ENCODE data around the gene DOCK3. TPM values are rescaled to one million over a fixed set of nuclear protein-coding genes. Genes with fewer than 3 reads are reported as not detected.
A peak's percentile ranks its signal among the peaks of the same experiment; 100 is the strongest.
"Not testable (repeated sequence)": the region's sequence is repeated elsewhere in the genome, so short reads cannot be mapped to it uniquely, and the experiment has no call there.

Gene DOCK3
- total RNA-seq, 2 donors from 2014 or later, result 7.2 to 9.7 TPM

GRCh38 chr3:50672656-50673055, 2.1 kb upstream of the DOCK3 start:
- peaks cover 45% of the 10 kb centered on the region for H3K27me3 Mint-ChIP-seq (ENCODE audit: low read depth)
- no peak overlapping the region for H3K4me3 Mint-ChIP-seq

DNA sequence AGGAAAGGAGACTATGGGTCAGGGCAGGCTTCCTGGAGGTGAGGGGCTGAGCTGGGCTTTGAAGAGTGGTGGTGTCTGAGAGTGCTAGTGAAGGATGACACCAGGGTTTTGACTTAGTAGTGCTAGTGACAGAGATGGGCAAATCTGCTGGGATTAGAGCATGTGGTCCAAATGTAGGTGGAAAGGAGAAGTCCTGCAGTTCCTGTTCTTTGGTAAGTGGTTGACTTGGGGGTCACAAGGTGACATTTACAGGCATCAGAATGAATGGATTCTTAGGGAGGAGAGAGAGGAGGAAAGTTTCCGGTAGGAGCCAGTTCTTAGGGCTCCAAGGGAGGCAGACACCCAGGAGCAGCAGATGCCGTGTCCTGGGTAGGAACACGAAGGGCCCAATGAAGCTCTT, 796 bp upstream of the DOCK3 start:
- H3K4me1 Mint-ChIP-seq (ENCODE audit: low read depth), result peaks cover 18% of the 10 kb centered on the region
- no peak for ATAC-seq (replicated peaks in 1 of 2)
- H3K27me3 Mint-ChIP-seq (ENCODE audit: low read depth), result peaks cover 52% of the 10 kb centered on the region
- peaks cover 0 to 3% of the 10 kb centered on the region in 2 donors for H3K36me3 Mint-ChIP-seq (ENCODE audit: insufficient read depth in 2 of 2)
- H3K9me3 Mint-ChIP-seq, result no peaks in the 10 kb centered on the region
- DNase-seq, result no peak
- no peak overlapping the region for H3K27ac Mint-ChIP-seq
- peak overlapping the region; percentile 74 to 81 for H3K4me3 Mint-ChIP-seq

More at GRCh38 chr3:50672656-50673055, 2.1 kb upstream of the DOCK3 start:
- Mint-ChIP-seq H3K27ac (no peak overlapping the region), H3K36me3 (ENCODE audit: insufficient read depth in 2 of 2) (peaks cover 0 to 3% of the 10 kb centered on the region in 2 donors), H3K4me1 (ENCODE audit: low read depth) (peaks cover 18% of the 10 kb centered on the region), H3K9me3 (no peaks in the 10 kb centered on the region)
- no peak for DNase-seq
- ATAC-seq (replicated peaks in 1 of 2), result no peak

DNA sequence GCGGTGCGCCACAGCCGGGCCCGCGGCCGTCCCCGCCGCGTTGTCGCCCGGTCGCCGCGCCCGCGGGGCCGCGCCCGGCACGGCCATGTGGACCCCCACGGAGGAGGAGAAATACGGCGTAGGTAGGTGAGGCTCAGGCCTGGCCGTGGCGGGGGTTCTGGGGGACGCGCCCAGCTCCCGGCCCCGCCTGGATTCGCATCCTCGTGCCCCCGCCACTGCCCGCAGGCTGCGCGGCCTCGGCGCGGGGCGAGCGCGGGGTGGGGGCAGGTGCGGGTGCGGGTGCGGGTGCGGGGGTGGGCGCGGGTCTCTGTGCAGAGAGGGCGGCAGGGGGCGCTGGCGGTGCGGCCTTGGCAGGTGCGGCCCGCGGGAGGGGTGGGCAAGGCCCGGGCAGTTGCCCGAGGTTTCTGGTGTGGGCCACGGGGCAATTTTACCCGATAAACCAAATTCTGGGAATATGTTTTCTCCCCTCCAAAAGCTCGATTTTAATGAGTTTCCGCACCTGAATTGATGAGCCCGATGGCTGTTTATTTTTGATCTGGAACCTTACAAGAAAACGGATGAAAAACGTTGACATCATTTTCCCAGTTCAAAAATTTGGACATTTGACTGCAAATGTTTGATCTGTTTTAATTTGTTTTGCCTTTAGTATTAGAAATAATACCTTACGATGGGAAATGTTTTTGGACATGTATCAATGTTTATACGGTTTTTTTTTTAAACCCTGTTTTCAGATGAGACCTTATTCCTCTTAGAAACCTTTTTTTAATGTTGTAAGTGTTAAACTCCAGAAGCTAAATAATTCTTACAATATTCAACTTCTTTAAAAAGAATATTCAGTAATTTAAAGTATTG, 678 bp downstream of the DOCK3 start:
- peak overlapping the region; percentile 80 to 88 for H3K4me3 Mint-ChIP-seq
- peaks cover 0 to 3% of the 10 kb centered on the region in 2 donors for H3K36me3 Mint-ChIP-seq (ENCODE audit: insufficient read depth in 2 of 2)
- DNase-seq, result peak; percentile 85 to 86
- ATAC-seq (replicated peaks in 1 of 2), result peak; percentile 77 to 81
- H3K9me3 Mint-ChIP-seq, result no peaks in the 10 kb centered on the region
- H3K27ac Mint-ChIP-seq, result peak overlapping the region; percentile 72
- H3K27me3 Mint-ChIP-seq (ENCODE audit: low read depth), result peaks cover 52% of the 10 kb centered on the region
- peaks cover 18% of the 10 kb centered on the region for H3K4me1 Mint-ChIP-seq (ENCODE audit: low read depth)

DNA sequence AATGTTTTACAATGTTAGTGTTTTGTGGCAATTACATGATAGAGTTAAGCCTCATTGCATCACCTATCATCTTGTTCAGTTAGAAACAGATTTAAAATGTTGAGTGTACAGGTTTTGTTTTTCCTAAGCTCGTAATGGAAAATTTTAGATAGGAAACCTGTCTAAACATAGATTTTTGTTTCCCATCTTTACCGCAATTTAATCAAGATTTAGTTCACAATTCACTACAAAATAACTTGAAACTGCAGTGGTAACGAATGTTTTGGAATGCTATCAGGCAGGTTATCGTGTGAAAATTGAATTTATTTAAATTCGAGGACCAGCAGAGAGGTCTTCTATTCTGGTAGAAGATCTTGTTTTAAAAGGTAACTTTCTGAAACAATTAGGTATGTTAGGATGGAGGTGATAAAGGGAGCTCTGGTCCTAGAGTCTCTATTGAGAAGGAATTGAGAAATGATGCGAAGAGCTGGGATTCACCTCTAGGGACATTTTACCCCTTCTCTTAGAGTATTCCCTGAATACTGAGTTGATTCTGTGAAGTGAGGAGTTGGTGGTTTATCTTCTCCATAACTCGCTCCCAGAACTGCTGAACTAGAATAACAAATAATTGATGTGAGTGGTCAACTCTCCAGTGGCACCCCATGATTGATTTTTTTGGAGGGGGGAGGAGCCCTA, 1.4 kb downstream of the DOCK3 start:
- DNase-seq (no peak), ATAC-seq (replicated peaks in 1 of 2) (no peak)
- H3K9me3 Mint-ChIP-seq, result no peaks in the 10 kb centered on the region
- peaks cover 0 to 3% of the 10 kb centered on the region in 2 donors for H3K36me3 Mint-ChIP-seq (ENCODE audit: insufficient read depth in 2 of 2)
- peak overlapping the region; percentile 70 to 80 for H3K4me3 Mint-ChIP-seq
- H3K27ac Mint-ChIP-seq, result peak overlapping the region; percentile 43
- H3K27me3 Mint-ChIP-seq (ENCODE audit: low read depth), result peaks cover 44% of the 10 kb centered on the region
- peaks cover 18% of the 10 kb centered on the region for H3K4me1 Mint-ChIP-seq (ENCODE audit: low read depth)

DNA sequence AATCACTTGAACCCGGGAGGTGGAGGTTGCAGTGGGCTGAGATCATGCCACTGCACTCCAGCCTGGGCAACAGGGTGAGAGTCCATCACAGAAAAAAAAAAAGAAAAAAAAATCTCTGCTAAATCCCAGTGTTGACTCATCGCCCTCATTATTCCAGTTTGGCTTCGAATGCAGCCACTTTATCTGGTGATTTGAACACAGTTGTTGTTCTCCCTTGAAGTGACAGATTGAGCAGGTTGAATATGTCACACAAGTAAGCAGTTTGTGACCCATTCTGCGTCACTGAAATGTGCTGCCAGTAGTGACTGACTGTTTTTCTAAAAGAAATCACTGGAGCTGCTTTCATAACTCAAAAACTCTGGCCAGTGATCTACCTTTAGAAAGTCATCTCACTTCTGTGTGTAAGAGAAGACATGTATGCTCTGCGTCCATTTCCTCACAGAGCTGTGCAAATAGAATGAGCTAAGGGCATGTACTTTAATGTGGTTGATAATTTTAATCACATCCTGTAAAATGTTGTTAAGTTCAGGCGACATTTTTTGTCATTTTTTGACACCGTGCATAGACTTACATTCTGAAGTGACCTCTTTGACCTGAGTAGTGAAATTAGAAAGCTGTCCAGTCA, 12.5 kb downstream of the DOCK3 start:
- Mint-ChIP-seq H3K36me3 (ENCODE audit: insufficient read depth in 2 of 2) (no peaks in the 10 kb centered on the region), H3K27me3 (ENCODE audit: low read depth) (no peaks in the 10 kb centered on the region), H3K4me1 (ENCODE audit: low read depth) (no peaks in the 10 kb centered on the region), H3K9me3 (no peaks in the 10 kb centered on the region), H3K4me3 (no peak overlapping the region), H3K27ac (no peak overlapping the region)
- DNase-seq, result no peak
- ATAC-seq (replicated peaks in 1 of 2), result no peak

DNA sequence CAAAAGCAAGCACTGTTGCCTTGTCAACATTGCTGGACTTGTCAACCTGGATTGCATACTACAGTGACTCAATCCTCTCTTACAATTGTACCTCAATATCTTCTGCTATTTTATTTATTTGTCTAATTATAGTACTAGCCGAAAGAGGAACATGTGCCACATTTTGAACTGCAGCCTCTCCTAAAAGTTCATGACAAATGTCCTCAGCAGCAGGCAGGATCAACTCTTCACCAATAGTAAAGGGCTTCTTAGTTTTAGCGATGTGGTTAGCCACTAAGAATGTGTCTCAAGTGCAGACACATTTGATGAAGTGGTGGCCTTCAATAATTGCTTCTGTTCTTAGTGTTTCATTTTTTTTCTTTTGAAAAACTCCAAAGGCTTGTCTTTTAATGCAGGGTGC, 13.2 kb downstream of the DOCK3 start:
- Mint-ChIP-seq H3K36me3 (ENCODE audit: insufficient read depth in 2 of 2) (no peaks in the 10 kb centered on the region), H3K27me3 (ENCODE audit: low read depth) (no peaks in the 10 kb centered on the region)
- DNase-seq, result no peak

DNA sequence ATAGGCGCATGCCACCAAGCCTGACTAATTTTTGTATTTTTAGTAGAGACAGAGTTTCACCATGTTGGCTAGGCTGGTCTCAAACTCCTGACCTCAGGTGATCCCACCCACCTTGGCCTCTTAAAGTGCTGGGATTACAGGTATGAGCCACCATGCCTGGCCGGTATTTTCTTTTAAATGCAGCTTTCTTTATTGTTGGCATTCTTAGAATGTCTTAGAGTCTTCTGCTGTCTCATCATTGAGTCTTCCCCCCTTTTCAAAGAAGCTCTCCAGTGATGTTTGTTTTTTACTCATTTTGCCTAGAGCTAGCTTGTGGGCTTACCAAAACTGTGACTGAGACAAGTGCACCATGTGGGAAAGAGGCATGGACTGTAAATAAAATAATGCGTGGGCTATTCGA, 13.9 kb downstream of the DOCK3 start:
- H3K27ac Mint-ChIP-seq; H3K9me3 Mint-ChIP-seq; DNase-seq; ATAC-seq (replicated peaks in 1 of 2); H3K36me3 Mint-ChIP-seq (ENCODE audit: insufficient read depth in 2 of 2); H3K4me1 Mint-ChIP-seq (ENCODE audit: low read depth); H3K4me3 Mint-ChIP-seq; H3K27me3 Mint-ChIP-seq (ENCODE audit: low read depth): not testable (repeated sequence)

More for the DNA sequence above, 13.2 kb downstream of the DOCK3 start:
- no peak overlapping the region for H3K27ac Mint-ChIP-seq
- no peaks in the 10 kb centered on the region for H3K4me1 Mint-ChIP-seq (ENCODE audit: low read depth)
- no peak for ATAC-seq (replicated peaks in 1 of 2)
- no peaks in the 10 kb centered on the region for H3K9me3 Mint-ChIP-seq
- H3K4me3 Mint-ChIP-seq, result no peak overlapping the region

DNA sequence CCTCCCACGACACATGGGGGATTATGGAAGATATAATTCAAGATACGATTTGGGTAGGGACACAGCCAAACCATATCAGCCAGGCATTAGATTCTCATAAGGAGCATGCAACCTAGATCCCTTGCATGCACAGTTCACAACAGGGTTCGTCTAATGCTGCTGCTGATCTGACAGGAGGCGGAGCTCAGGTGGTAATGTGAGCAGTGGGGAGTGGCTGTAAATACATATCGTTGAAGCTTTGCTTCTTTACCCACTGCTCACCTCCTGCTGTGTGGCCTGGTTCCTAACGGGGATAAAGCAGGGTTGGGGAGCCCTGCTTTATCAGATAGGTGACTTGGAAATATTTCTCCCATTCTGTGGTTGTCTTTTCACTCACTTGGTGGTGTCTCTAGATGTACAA, 14.8 kb downstream of the DOCK3 start:
- no peaks in the 10 kb centered on the region for H3K27me3 Mint-ChIP-seq (ENCODE audit: low read depth)
- no peak for DNase-seq
- no peaks in the 10 kb centered on the region for H3K4me1 Mint-ChIP-seq (ENCODE audit: low read depth)
- ATAC-seq (replicated peaks in 1 of 2), result no peak
- H3K27ac Mint-ChIP-seq, result no peak overlapping the region
- H3K36me3 Mint-ChIP-seq (ENCODE audit: insufficient read depth in 2 of 2), result no peaks in the 10 kb centered on the region
- no peak overlapping the region for H3K4me3 Mint-ChIP-seq
- H3K9me3 Mint-ChIP-seq, result no peaks in the 10 kb centered on the region

- Mint-ChIP-seq H3K9me3 (peaks cover 2 to 6% of the 10 kb centered on the region in 2 donors), H3K27ac (no peak overlapping the region), H3K4me1 (ENCODE audit: low read depth) (no peaks in the 10 kb centered on the region), H3K36me3 (ENCODE audit: insufficient read depth in 2 of 2) (peaks cover 3 to 5% of the 10 kb centered on the region in 2 donors), H3K4me3 (no peak overlapping the region), H3K27me3 (ENCODE audit: low read depth) (no peaks in the 10 kb centered on the region)
- no peak for DNase-seq
- ATAC-seq (replicated peaks in 1 of 2), result no peak
Observed at GRCh38 chr3:50695031-50695430, 20.3 kb downstream of the DOCK3 start.

DNA sequence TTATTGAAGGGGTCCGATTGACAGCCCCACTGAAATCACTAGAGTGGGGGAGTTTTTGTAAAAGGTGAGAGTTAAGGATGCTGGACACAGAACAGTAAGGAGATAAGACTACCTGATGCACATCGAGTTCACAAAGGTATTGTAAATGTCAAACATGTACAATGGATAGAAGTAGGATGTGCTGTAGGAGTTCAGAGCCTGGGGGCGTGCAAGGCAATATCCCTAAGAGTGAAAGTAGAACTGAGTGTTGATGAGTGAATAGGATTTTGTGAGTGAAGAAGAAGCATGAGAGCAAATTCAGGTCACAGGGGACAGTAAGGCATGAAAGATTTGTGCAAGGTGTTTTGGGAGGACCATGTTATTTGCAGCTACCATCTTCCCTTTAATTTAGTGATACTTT, 21.5 kb downstream of the DOCK3 start:
- Mint-ChIP-seq H3K4me3 (no peak overlapping the region), H3K36me3 (ENCODE audit: insufficient read depth in 2 of 2) (peaks cover 3 to 5% of the 10 kb centered on the region in 2 donors), H3K4me1 (ENCODE audit: low read depth) (no peaks in the 10 kb centered on the region), H3K27me3 (ENCODE audit: low read depth) (no peaks in the 10 kb centered on the region), H3K9me3 (peaks cover 2 to 6% of the 10 kb centered on the region in 2 donors), H3K27ac (no peak overlapping the region)
- DNase-seq, result no peak
- no peak for ATAC-seq (replicated peaks in 1 of 2)

DNA sequence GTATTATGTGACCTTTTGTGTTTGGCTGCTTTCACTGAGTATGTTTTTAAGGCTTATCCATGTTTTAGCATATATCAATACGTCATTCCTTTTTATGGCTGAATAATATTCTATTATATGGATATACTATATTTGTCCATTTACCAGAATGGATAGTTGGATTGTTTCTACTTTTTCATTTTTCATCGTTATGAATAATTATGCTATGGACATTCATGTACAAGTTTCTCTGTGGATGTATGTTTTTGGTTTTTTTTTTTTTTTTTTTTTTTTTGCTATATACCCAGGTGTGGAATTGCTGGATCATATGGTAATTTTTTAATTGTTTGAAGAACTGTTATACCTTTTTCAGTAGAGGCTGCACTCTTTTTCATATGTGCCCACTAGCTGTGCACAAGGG, 23.5 kb downstream of the DOCK3 start:
- Mint-ChIP-seq H3K4me1 (ENCODE audit: low read depth) (no peaks in the 10 kb centered on the region), H3K9me3 (peaks cover 2 to 6% of the 10 kb centered on the region in 2 donors), H3K27me3 (ENCODE audit: low read depth) (no peaks in the 10 kb centered on the region), H3K36me3 (ENCODE audit: insufficient read depth in 2 of 2) (peaks cover 3 to 9% of the 10 kb centered on the region in 2 donors), H3K4me3 (no peak overlapping the region), H3K27ac (no peak overlapping the region)
- ATAC-seq (replicated peaks in 1 of 2) (no peak), DNase-seq (no peak)

GRCh38 chr3:50708620-50709019, 33.9 kb downstream of the DOCK3 start:
- Mint-ChIP-seq H3K4me1 (ENCODE audit: low read depth) (peaks cover 11% of the 10 kb centered on the region), H3K4me3 (no peak overlapping the region), H3K27me3 (ENCODE audit: low read depth) (no peaks in the 10 kb centered on the region), H3K36me3 (ENCODE audit: insufficient read depth in 2 of 2) (peaks cover 4 to 8% of the 10 kb centered on the region in 2 donors), H3K27ac (no peak overlapping the region), H3K9me3 (peaks cover 6 to 7% of the 10 kb centered on the region in 2 donors)
- no peak for DNase-seq
- ATAC-seq (replicated peaks in 1 of 2), result no peak

GRCh38 chr3:50714946-50715345, 40.2 kb downstream of the DOCK3 start:
- no peak for DNase-seq
- H3K27me3 Mint-ChIP-seq (ENCODE audit: low read depth), result no peaks in the 10 kb centered on the region
- H3K4me3 Mint-ChIP-seq, result no peak overlapping the region
- no peaks in the 10 kb centered on the region for H3K36me3 Mint-ChIP-seq (ENCODE audit: insufficient read depth in 2 of 2)
- H3K27ac Mint-ChIP-seq, result no peak overlapping the region
- no peak for ATAC-seq (replicated peaks in 1 of 2)
- no peaks in the 10 kb centered on the region for H3K4me1 Mint-ChIP-seq (ENCODE audit: low read depth)
- no peaks in the 10 kb centered on the region for H3K9me3 Mint-ChIP-seq

Measured in activated T-cell treated with anti-CD3 and anti-CD28 coated beads, Interleukin-2, amount 50 U/mL, for 72 hours (primary cell).